GM18526 (cell line): ENCODE data around the gene AMOTL1.

Experiments used
- POLR2A ChIP-seq: IDR thresholded peaks from 3 replicates; pipeline ENCODE4 v1.6.1; 2011; ENCODE audit not compliant: insufficient read length; ENCODE audit errors: extremely low read depth

AMOTL1 gene

DNA sequence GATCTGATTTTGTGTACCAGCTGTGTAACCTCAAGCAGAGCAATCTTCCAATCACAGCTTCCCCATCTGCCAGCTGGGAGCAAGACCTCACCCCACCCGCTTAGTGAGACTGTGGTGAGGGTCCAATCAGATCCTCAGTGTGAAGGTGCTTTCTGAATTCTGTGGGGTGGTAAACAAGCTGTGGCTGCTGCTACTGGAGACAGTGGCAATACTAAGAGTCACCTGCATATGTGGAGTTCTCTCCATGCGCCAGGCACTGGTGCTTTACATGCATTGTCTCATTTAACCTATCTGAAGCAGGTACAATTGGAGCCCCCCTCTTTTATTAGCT is 154.8 kb downstream of the AMOTL1 start:
- TF ChIP-seq POLR2A: no peak

DNA sequence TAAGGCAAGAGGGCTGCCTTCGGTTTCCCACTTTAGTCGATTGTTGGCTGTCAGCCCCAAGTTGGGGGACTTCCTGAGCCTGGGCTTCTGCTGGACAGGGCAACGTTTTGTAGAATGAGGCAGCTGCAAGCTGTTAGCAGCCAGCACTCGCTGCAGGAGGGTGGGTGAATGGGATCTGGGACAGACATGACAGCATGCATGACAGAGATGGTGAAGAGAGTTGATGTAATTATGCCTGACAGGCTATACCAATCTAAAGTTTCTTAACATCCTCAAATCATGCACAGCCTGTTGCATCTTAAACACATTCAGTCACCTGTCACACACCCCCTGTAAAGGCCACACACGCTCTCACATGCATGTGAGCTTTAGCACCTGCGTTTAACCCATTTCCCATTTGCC is 156.0 kb downstream of the AMOTL1 start:
- no peak for TF ChIP-seq POLR2A

DNA sequence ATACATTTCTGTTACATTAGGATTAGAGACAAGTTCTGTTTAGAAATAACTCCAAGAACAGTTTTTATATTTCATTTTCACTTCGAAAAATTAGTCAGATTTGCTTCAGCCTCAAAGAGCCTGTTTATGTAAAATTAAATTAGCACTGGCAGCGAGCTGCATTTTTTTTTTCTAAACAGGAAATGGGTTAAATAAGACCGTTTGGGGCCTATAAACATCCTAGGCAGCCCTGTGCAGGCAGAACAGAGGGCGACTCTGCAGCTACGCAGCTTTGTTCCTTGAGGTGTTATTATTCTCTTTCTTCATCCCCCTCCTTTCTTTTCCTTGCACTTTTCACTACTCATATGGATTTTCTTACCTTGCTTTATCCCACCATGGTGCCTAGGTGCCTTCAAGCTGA is 156.5 kb downstream of the AMOTL1 start:
- TF ChIP-seq POLR2A: no peak

DNA sequence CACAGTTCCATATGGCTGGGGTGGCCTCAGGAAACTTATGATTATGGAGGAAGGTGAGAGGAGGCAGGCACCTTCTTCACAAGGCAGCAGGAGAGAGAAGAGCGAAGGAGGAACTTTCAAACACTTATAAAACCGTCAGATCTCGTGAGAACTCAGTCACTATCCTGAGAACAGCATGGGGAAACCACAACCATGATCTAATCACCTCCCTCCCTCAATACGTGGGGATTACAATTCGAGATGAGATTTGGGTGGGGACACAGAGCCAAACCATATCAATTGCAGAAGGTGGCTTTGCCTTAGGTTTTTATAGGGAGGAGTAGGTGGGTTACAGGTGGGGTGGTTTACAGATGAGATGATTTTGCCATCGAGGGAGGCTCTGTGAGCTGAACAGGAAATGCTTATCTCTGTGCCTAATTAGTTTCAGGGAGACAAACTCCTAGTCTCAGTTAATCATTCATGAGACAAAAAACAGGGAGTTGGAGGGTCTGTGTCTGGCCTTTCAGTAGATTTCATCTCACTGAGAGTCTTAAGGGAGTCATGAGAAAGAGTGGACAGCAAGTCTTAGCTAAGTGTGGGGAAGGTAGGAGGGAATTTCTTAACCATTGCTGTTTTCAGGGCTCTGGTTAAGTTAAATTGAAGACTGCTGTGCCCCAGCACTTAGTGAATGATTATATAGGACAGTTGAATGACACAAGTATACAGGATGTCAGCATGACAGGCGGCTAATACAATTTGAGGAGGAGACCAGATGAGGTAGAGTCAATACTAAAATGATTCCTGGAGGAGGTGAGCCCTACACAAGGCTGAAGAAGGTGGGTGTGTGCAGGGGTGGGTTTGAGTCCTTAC is 157.5 kb downstream of the AMOTL1 start:
- no peak for TF ChIP-seq POLR2A

DNA sequence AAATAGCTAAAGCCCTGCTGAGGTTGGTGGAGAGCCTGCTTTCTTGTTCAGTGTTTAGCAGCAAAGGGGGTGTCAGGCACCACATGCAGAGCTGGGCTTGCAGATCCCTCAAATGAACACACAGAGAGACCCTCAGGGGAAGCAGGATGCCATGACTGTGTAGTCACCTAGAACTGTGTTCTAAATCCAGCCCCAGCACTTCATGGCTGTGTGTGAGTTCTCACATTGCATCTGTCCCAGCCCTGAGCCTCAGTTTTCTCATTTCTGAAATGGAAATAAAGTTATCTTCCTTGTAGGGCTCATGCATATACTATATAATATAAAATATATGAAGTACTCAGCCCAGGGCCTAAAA is 158.1 kb downstream of the AMOTL1 start:
- TF ChIP-seq POLR2A: no peak
